ENCODE results near the gene ARL6IP5. TPM values are rescaled to one million over a fixed set of nuclear protein-coding genes. Genes with fewer than 3 reads are reported as not detected.

ARL6IP5 gene
- total and polyA plus RNA-seq, 2 donors: 108 to 130 TPM

DNA sequence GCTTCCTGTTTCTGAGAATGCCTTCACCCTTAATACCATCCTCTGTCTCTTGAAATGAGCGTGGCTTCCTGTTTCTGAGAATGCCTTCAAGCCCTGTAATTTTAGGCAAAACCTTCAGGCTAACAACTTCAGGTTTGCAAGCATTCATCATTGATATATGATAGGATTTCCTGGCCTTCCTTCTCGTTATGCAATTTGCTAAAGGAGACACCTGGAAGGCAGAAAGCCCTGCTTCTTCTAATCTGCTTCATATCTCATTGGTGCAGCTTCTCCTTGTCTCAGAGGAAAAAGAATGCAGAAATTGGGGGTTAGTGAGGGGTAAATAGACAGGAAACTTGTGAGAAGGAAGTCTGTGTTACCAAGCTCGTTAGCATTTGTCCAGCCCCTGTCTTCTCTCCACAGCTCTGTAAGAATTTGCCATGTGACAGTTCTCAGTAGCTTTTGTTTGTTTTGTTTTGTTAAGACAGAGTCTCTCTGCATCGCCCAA is 7.3 kb downstream of the ARL6IP5 start:
- WGBS: 4% methylated on average over 4 of the region's 4 CpGs
- Histone ChIP-seq H3K4me3 (ENCODE audit: low read length in 2 of 2) (peak overlapping the region; percentile 24 to 39), H3K4me1 (ENCODE audit: control insufficient read depth in 2 of 2, insufficient read depth in 2 of 2, low read length in 2 of 2) (peaks cover 32 to 58% of the 10 kb centered on the region in 2 donors), H3K36me3 (ENCODE audit: control insufficient read depth in 2 of 2, insufficient read depth in 2 of 2, low read length in 1 of 2) (peaks cover 9 to 26% of the 10 kb centered on the region in 2 donors), H3K9me3 (ENCODE audit: control insufficient read depth in 2 of 2, insufficient read depth in 1 of 2, low read length in 1 of 2) (no peaks in the 10 kb centered on the region), H3K27me3 (ENCODE audit: control insufficient read depth in 2 of 2, insufficient read depth in 1 of 2, low read length in 1 of 2) (no peaks in the 10 kb centered on the region), H3K27ac (ENCODE audit: low read depth in 1 of 2, low read length in 1 of 2) (peak overlapping the region; percentile 95 to 98)
- DNase-seq (ENCODE audit: low read depth in 6 of 9, low spot score in 9 of 9): peak in 5 of 9 donors; percentile 24 to 75 (median 52)

DNA sequence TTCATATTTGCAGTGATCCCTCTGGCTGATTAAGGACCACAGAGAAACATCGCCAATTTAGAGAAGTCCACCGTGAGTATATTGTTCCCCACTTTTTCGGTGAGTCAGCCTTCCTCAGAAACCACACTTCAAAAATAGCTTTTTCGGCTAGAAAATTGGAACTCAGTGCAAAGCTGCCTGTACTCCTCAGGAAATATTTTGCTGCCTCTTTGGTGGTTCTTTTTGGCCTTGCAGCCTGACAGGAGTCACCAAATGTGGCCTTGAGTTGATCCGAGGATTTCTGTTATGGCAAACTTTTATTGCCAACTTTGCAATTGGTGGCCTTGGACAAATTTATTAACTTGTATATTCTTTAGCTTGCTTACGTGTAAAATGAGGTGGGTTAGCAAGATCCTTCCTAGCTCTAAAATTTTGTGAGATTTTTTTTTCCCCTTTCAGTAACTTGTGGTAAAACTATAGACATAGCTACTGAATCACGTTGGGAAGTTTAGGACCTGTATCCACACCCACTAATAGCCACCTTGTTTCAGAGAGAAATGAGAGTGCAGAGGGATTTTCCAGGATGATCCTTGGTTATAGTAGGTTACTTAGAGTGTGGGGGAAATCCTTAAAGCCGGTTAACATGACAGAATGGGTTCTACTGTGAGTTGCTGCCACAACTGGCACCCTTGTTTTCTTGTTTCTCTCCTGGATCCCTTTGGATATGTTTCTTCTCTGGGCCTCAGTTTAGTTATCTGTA is 9.9 kb downstream of the ARL6IP5 start:
- H3K9me3 ChIP-seq (ENCODE audit: control insufficient read depth in 2 of 2, insufficient read depth in 1 of 2, low read length in 1 of 2): no peaks in the 10 kb centered on the region
- no peaks in the 10 kb centered on the region for H3K27me3 ChIP-seq (ENCODE audit: control insufficient read depth in 2 of 2, insufficient read depth in 1 of 2, low read length in 1 of 2)
- H3K4me1 ChIP-seq (ENCODE audit: control insufficient read depth in 2 of 2, insufficient read depth in 2 of 2, low read length in 2 of 2): peaks cover 29 to 49% of the 10 kb centered on the region in 2 donors
- DNase-seq (ENCODE audit: low read depth in 6 of 9, low spot score in 9 of 9): peak in 1 of 9 donors; percentile 25
- peak overlapping the region; percentile 65 to 66 for H3K27ac ChIP-seq (ENCODE audit: low read depth in 1 of 2, low read length in 1 of 2)
- H3K36me3 ChIP-seq (ENCODE audit: control insufficient read depth in 2 of 2, insufficient read depth in 2 of 2, low read length in 1 of 2): peaks cover 7 to 11% of the 10 kb centered on the region in 2 donors
- 34% methylated on average over 8 of the region's 8 CpGs for WGBS
- H3K4me3 ChIP-seq (ENCODE audit: low read length in 2 of 2): no peak overlapping the region

GRCh38 chr3:69095636-69096035 is 10.9 kb downstream of the ARL6IP5 start:
- DNase-seq (ENCODE audit: low read depth in 6 of 9, low spot score in 9 of 9): peak in 2 of 9 donors; percentile 28 to 58
- 66% methylated on average over 5 of the region's 5 CpGs for WGBS
- peaks cover 29 to 49% of the 10 kb centered on the region in 2 donors for H3K4me1 ChIP-seq (ENCODE audit: control insufficient read depth in 2 of 2, insufficient read depth in 2 of 2, low read length in 2 of 2)
- no peaks in the 10 kb centered on the region for H3K9me3 ChIP-seq (ENCODE audit: control insufficient read depth in 2 of 2, insufficient read depth in 1 of 2, low read length in 1 of 2)
- H3K27ac ChIP-seq (ENCODE audit: low read depth in 1 of 2, low read length in 1 of 2): peak overlapping the region; percentile 58 to 59
- H3K36me3 ChIP-seq (ENCODE audit: control insufficient read depth in 2 of 2, insufficient read depth in 2 of 2, low read length in 1 of 2): peaks cover 6 to 14% of the 10 kb centered on the region in 2 donors
- no peak overlapping the region for H3K4me3 ChIP-seq (ENCODE audit: low read length in 2 of 2)
- no peaks in the 10 kb centered on the region for H3K27me3 ChIP-seq (ENCODE audit: control insufficient read depth in 2 of 2, insufficient read depth in 1 of 2, low read length in 1 of 2)

DNA sequence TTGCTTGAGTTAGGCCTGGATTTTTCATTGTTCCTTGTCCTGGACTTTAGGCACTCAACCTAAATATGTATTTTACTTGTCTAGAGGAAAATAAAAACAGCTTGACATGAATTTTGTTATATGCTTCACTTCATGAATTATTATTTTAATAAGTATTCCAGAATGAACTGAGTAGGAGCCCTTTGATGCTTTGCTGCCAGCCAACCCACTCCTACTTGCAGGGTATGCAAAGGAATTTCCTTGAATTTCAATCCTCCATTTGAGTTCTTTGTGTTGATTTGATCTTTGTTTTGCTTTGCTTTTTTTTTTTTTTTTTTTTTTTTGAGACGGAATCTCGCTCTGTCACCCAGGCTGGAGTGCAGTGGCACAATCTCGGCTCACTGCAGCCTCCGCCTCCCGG is 11.6 kb downstream of the ARL6IP5 start:
- Histone ChIP-seq H3K4me3 (ENCODE audit: low read length in 2 of 2) (no peak overlapping the region), H3K27me3 (ENCODE audit: control insufficient read depth in 2 of 2, insufficient read depth in 1 of 2, low read length in 1 of 2) (no peaks in the 10 kb centered on the region), H3K9me3 (ENCODE audit: control insufficient read depth in 2 of 2, insufficient read depth in 1 of 2, low read length in 1 of 2) (no peaks in the 10 kb centered on the region), H3K27ac (ENCODE audit: low read depth in 1 of 2, low read length in 1 of 2) (peak overlapping the region in 1 of 2 donors; percentile 59), H3K4me1 (ENCODE audit: control insufficient read depth in 2 of 2, insufficient read depth in 2 of 2, low read length in 2 of 2) (peaks cover 27 to 44% of the 10 kb centered on the region in 2 donors), H3K36me3 (ENCODE audit: control insufficient read depth in 2 of 2, insufficient read depth in 2 of 2, low read length in 1 of 2) (peaks cover 4 to 16% of the 10 kb centered on the region in 2 donors)
- no peak for DNase-seq (ENCODE audit: low read depth in 6 of 9, low spot score in 9 of 9)
- 100% methylated on average over 5 of the region's 5 CpGs for WGBS

GRCh38 chr3:69097407-69098086 is 12.8 kb downstream of the ARL6IP5 start:
- H3K27ac ChIP-seq (ENCODE audit: low read depth in 1 of 2, low read length in 1 of 2): no peak overlapping the region
- H3K27me3 ChIP-seq (ENCODE audit: control insufficient read depth in 2 of 2, insufficient read depth in 1 of 2, low read length in 1 of 2): no peaks in the 10 kb centered on the region
- H3K36me3 ChIP-seq (ENCODE audit: control insufficient read depth in 2 of 2, insufficient read depth in 2 of 2, low read length in 1 of 2): peaks cover 11 to 28% of the 10 kb centered on the region in 2 donors
- no peaks in the 10 kb centered on the region for H3K9me3 ChIP-seq (ENCODE audit: control insufficient read depth in 2 of 2, insufficient read depth in 1 of 2, low read length in 1 of 2)
- no peak for DNase-seq (ENCODE audit: low read depth in 6 of 9, low spot score in 9 of 9)
- H3K4me3 ChIP-seq (ENCODE audit: low read length in 2 of 2): no peak overlapping the region
- peaks cover 18 to 31% of the 10 kb centered on the region in 2 donors for H3K4me1 ChIP-seq (ENCODE audit: control insufficient read depth in 2 of 2, insufficient read depth in 2 of 2, low read length in 2 of 2)
- WGBS: 91% methylated on average over 9 of the region's 9 CpGs

- WGBS: 98% methylated on average over 4 of the region's 4 CpGs
- H3K27ac ChIP-seq (ENCODE audit: low read depth in 1 of 2, low read length in 1 of 2): no peak overlapping the region
- DNase-seq (ENCODE audit: low read depth in 6 of 9, low spot score in 9 of 9): no peak
- H3K4me3 ChIP-seq (ENCODE audit: low read length in 2 of 2): no peak overlapping the region
- H3K27me3 ChIP-seq (ENCODE audit: control insufficient read depth in 2 of 2, insufficient read depth in 1 of 2, low read length in 1 of 2): no peaks in the 10 kb centered on the region
- peaks cover 12 to 15% of the 10 kb centered on the region in 2 donors for H3K4me1 ChIP-seq (ENCODE audit: control insufficient read depth in 2 of 2, insufficient read depth in 2 of 2, low read length in 2 of 2)
- H3K36me3 ChIP-seq (ENCODE audit: control insufficient read depth in 2 of 2, insufficient read depth in 2 of 2, low read length in 1 of 2): peaks cover 18 to 41% of the 10 kb centered on the region in 2 donors
- H3K9me3 ChIP-seq (ENCODE audit: control insufficient read depth in 2 of 2, insufficient read depth in 1 of 2, low read length in 1 of 2): no peaks in the 10 kb centered on the region
These were observed 14.8 kb downstream of the ARL6IP5 start for GRCh38 chr3:69099576-69099975.

DNA sequence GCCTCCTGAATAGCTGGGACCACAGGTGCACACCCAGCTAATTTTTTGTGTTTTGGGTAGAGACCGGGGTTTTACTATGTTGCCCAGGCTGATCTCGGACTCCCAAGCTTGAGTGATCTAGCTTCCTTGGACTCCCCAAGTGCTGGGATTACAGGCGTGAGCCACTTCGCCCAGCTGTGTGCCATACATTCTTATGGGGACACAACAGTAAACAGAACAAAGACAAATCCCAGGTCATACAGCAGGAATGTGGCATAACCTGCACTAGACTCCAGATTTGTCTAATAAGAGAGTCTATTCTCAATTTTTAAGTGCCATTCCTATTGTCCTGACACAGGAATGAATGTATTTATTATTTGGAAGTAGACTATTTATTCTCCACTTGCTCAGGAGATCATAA is 17.6 kb downstream of the ARL6IP5 start:
- Histone ChIP-seq H3K4me1 (ENCODE audit: control insufficient read depth in 2 of 2, insufficient read depth in 2 of 2, low read length in 2 of 2) (no peaks in the 10 kb centered on the region), H3K27ac (ENCODE audit: low read depth in 1 of 2, low read length in 1 of 2) (no peak overlapping the region), H3K27me3 (ENCODE audit: control insufficient read depth in 2 of 2, insufficient read depth in 1 of 2, low read length in 1 of 2) (no peaks in the 10 kb centered on the region), H3K4me3 (ENCODE audit: low read length in 2 of 2) (no peak overlapping the region), H3K9me3 (ENCODE audit: control insufficient read depth in 2 of 2, insufficient read depth in 1 of 2, low read length in 1 of 2) (no peaks in the 10 kb centered on the region), H3K36me3 (ENCODE audit: control insufficient read depth in 2 of 2, insufficient read depth in 2 of 2, low read length in 1 of 2) (peaks cover 16 to 41% of the 10 kb centered on the region in 2 donors)
- 97% methylated on average over 4 of the region's 4 CpGs for WGBS
- no peak for DNase-seq (ENCODE audit: low read depth in 6 of 9, low spot score in 9 of 9)

DNA sequence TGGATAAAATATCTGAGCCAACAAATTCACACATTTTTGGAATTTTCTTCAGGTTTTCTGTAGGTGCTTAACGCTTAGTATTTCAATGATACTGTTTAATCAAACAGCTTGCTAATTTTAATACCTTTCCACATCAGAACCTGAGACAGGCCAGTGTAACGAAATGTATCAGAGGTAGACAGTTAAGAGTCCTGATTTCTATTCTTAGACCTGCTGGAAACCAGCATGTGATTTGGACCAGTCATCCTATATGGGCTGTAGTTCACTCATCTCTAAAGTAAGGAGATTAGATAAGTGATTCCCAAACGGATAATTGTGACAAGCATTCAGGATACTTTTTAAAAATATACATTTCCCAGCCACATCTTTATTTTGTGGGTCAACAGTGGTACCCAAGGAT is 18.4 kb downstream of the ARL6IP5 start:
- no peak overlapping the region for H3K27ac ChIP-seq (ENCODE audit: low read depth in 1 of 2, low read length in 1 of 2)
- H3K9me3 ChIP-seq (ENCODE audit: control insufficient read depth in 2 of 2, insufficient read depth in 1 of 2, low read length in 1 of 2): no peaks in the 10 kb centered on the region
- no peak for DNase-seq (ENCODE audit: low read depth in 6 of 9, low spot score in 9 of 9)
- no peaks in the 10 kb centered on the region for H3K4me1 ChIP-seq (ENCODE audit: control insufficient read depth in 2 of 2, insufficient read depth in 2 of 2, low read length in 2 of 2)
- no peaks in the 10 kb centered on the region for H3K27me3 ChIP-seq (ENCODE audit: control insufficient read depth in 2 of 2, insufficient read depth in 1 of 2, low read length in 1 of 2)
- peaks cover 16 to 41% of the 10 kb centered on the region in 2 donors for H3K36me3 ChIP-seq (ENCODE audit: control insufficient read depth in 2 of 2, insufficient read depth in 2 of 2, low read length in 1 of 2)
- H3K4me3 ChIP-seq (ENCODE audit: low read length in 2 of 2): no peak overlapping the region
- WGBS: 98% methylated on average over 3 of the region's 3 CpGs

DNA sequence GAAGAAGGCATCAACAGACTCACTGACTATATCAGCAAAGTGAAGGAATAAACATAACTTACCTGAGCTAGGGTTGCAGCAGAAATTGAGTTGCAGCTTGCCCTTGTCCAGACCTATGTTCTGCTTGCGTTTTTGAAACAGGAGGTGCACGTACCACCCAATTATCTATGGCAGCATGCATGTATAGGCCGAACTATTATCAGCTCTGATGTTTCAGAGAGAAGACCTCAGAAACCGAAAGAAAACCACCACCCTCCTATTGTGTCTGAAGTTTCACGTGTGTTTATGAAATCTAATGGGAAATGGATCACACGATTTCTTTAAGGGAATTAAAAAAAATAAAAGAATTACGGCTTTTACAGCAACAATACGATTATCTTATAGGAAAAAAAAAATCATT is 19.8 kb downstream of the ARL6IP5 start:
- H3K4me3 ChIP-seq (ENCODE audit: low read length in 2 of 2): no peak overlapping the region
- 89% methylated on average over 8 of the region's 8 CpGs for WGBS
- H3K36me3 ChIP-seq (ENCODE audit: control insufficient read depth in 2 of 2, insufficient read depth in 2 of 2, low read length in 1 of 2): peaks cover 16 to 41% of the 10 kb centered on the region in 2 donors
- H3K4me1 ChIP-seq (ENCODE audit: control insufficient read depth in 2 of 2, insufficient read depth in 2 of 2, low read length in 2 of 2): no peaks in the 10 kb centered on the region
- no peaks in the 10 kb centered on the region for H3K27me3 ChIP-seq (ENCODE audit: control insufficient read depth in 2 of 2, insufficient read depth in 1 of 2, low read length in 1 of 2)
- no peaks in the 10 kb centered on the region for H3K9me3 ChIP-seq (ENCODE audit: control insufficient read depth in 2 of 2, insufficient read depth in 1 of 2, low read length in 1 of 2)
- DNase-seq (ENCODE audit: low read depth in 6 of 9, low spot score in 9 of 9): no peak
- no peak overlapping the region for H3K27ac ChIP-seq (ENCODE audit: low read depth in 1 of 2, low read length in 1 of 2)

Data from thymus (tissue), 11 donors.